GM18873 (cell line): ENCODE results near the gene HOTAIR.

Source experiments
- ATAC-seq: cut with Tn5 transposase; IDR thresholded peaks from one replicate; pipeline ENCODE4 v1.9.1; 2021; ENCODE audit warnings: mild to moderate bottlenecking, moderate library complexity, moderate number of reproducible peaks; ENCODE audit not compliant: unreplicated experiment, low FRiP score

HOTAIR gene

GRCh38 chr12:53931844-53932581 lies 42.7 kb downstream of the HOTAIR start:
- no peak for ATAC-seq

- ATAC-seq, result no peak
Measured at GRCh38 chr12:53930591-53931255, 44.0 kb downstream of the HOTAIR start.

- no peak for ATAC-seq
Measured at GRCh38 chr12:53929527-53929926, 45.2 kb downstream of the HOTAIR start.

- ATAC-seq, result no peak
Measured at GRCh38 chr12:53928054-53928835, 46.5 kb downstream of the HOTAIR start.

GRCh38 chr12:53927220-53928029 lies 47.3 kb downstream of the HOTAIR start:
- no peak for ATAC-seq

- no peak for ATAC-seq
Measured at GRCh38 chr12:53924521-53925405, 50.0 kb downstream of the HOTAIR start.

GRCh38 chr12:53916788-53917655 lies 57.7 kb downstream of the HOTAIR start:
- ATAC-seq, result no peak
